Ovary (tissue), 3 donors: Measurements from ENCODE around the gene ZNF277.

ENCODE experiments used
- CTCF ChIP-seq, 3 donors: fragments of 450-650 bp in 2 of 3; fragments of 200-600 bp in 1 of 3; IDR thresholded peaks; one replicate each; pipeline versions ENCODE4 v1.5.1 to v1.8.0; 2016 to 2022; ENCODE audit warnings: antibody characterized with exemption in 3 of 3, mild to moderate bottlenecking in 1 of 3
- EP300 ChIP-seq: sonication (generic); formaldehyde crosslinking; IDR thresholded peaks from one replicate; pipeline ENCODE4 v1.6.1; 2017; ENCODE audit warnings: antibody characterized with exemption
- POLR2A ChIP-seq: fragments of 450-650 bp; IDR thresholded peaks from one replicate; pipeline ENCODE4 v1.6.1; 2017; ENCODE audit warnings: antibody characterized with exemption, mild to moderate bottlenecking, moderate library complexity
- donor health status: DM: no; HTN: no; CAD: no.

- TF ChIP-seq CTCF (IDR thresholded peaks at IDR 0.05) (no peak), POLR2A (no peak), EP300 (no peak)
Measured at GRCh38 chr7:112331492-112331891, 125.0 kb downstream of the ZNF277 start.
